K562 (cell line): ENCODE results near the gene SEC11A. TPM values are rescaled to one million over a fixed set of nuclear protein-coding genes. Genes with fewer than 3 reads are reported as not detected.

Experiments
- ATAC-seq: fragments of 200-7000 bp; cut with Tn5 transposase; 3 replicates; pipeline ENCODE4 v1.9.1; 2020; ENCODE audit warnings: moderate library complexity
- BruUV-seq: library from RNA; stranded (reverse); fragments of 400-500 nt; replicated peaks from 2 replicates; lab custom pipeline; 2021; lab: Mats Ljungman, UMichigan
- CTCF ChIA-PET: fragments of 300-600 bp; formaldehyde crosslinking; extraction: SDS; loops from one replicate; lab custom pipeline; 2021; ENCODE audit warnings: low intra/inter-chr PET ratio; lab: Yijun Ruan, JAX
- POLR2A ChIA-PET: fragments of 300-600, 350-650 bp; sonication (Branson Sonifier 250); formaldehyde crosslinking; extraction: SDS; loops from one replicate; lab custom pipeline; 2021; ENCODE audit warnings: antibody characterized with exemption, inconsistent platforms; lab: Yijun Ruan, JAX
- DNase-seq, 4 experiments: peaks; one replicate each; pipeline versions ENCODE4 v3.0.0 to v3.0.0-alpha.2; 2011 to 2018; ENCODE audit warnings: low spot score in 3 of 4, mixed read lengths in 3 of 4; ENCODE audit errors: extremely low read depth in 1 of 4
- FAIRE-seq: peaks from 2 replicates; lab custom pipeline; 2011; peaks lifted over from hg19 to GRCh38; lab: Jason Lieb, UNC
- H2AFZ ChIP-seq: 2 replicates; pipeline ENCODE4 v1.6.0; 2011; ENCODE audit warnings: low read depth, low read length, control low read depth, inconsistent platforms
- H3K27ac ChIP-seq: fragments of 200-600 bp; 3 replicates; pipeline ENCODE4 v1.8.0; 2011; ENCODE audit warnings: low read depth, mild to moderate bottlenecking, control low read depth, inconsistent platforms, low read length, moderate library complexity, mixed read lengths; ENCODE audit errors: extremely low read depth
- H3K27me3 ChIP-seq, 2 experiments: fragments of 300-600 bp in 1 of 2; 2 replicates in 1 of 2; 3 replicates in 1 of 2; pipeline versions ENCODE4 v1.6.0 to v1.8.0; 2011; ENCODE audit warnings: inconsistent platforms in 2 of 2, low read length in 2 of 2, mild to moderate bottlenecking in 1 of 2, mixed read lengths in 1 of 2, moderate library complexity in 1 of 2; ENCODE audit not compliant: control insufficient read depth in 2 of 2, insufficient read depth in 2 of 2
- H3K36me3 ChIP-seq: fragments of 300-600 bp; 3 replicates; pipeline ENCODE4 v1.8.0; 2011; ENCODE audit warnings: mild to moderate bottlenecking, low read length, inconsistent platforms; ENCODE audit not compliant: control insufficient read depth, insufficient read depth
- H3K4me1 ChIP-seq, 2 experiments: fragments of 200-600 bp in 1 of 2; replicated peaks in 1 of 2; 2 replicates in 1 of 2; 3 replicates in 1 of 2; pipeline versions ENCODE4 v1.5.1 to v1.8.0; 2011; ENCODE audit warnings: inconsistent platforms in 2 of 2, low read length in 2 of 2, mild to moderate bottlenecking in 1 of 2, mixed read lengths in 1 of 2, moderate library complexity in 1 of 2; ENCODE audit not compliant: control insufficient read depth in 2 of 2, insufficient read depth in 2 of 2
- H3K4me2 ChIP-seq: 2 replicates; pipeline ENCODE4 v1.6.1; 2011; ENCODE audit warnings: low read length, control low read depth, inconsistent platforms, mixed read lengths; ENCODE audit not compliant: insufficient read depth
- H3K4me3 ChIP-seq: fragments of 200-600 bp; sonication (generic), shearing (Covaris generic); 2 replicates; pipeline ENCODE4 v1.5.1; 2016; ENCODE audit warnings: control low read depth, inconsistent platforms
- H3K79me2 ChIP-seq: fragments of 200-600 bp; 3 replicates; pipeline ENCODE4 v1.8.0; 2011; ENCODE audit warnings: low read length, inconsistent platforms; ENCODE audit not compliant: control insufficient read depth, insufficient read depth
- H3K9ac ChIP-seq, 2 experiments: 2 replicates each; pipeline versions ENCODE4 v1.6.0 to v1.6.1; 2011; ENCODE audit warnings: low read depth in 2 of 2, low read length in 2 of 2, control low read depth in 1 of 2, inconsistent platforms in 1 of 2, mild to moderate bottlenecking in 1 of 2, mixed read lengths in 1 of 2; ENCODE audit not compliant: insufficient read depth in 1 of 2
- H3K9me1 ChIP-seq: one replicate; pipeline ENCODE4 v1.6.0; 2011; ENCODE audit warnings: inconsistent platforms, mild to moderate bottlenecking, low read length, moderate library complexity; ENCODE audit not compliant: control insufficient read depth, insufficient read depth
- H3K9me3 ChIP-seq: replicated peaks from 2 replicates; pipeline ENCODE4 v1.5.1; 2011; ENCODE audit warnings: low read depth, low read length, inconsistent platforms; ENCODE audit not compliant: control insufficient read depth, insufficient read depth
- H4K20me1 ChIP-seq: replicated peaks from 2 replicates; pipeline ENCODE4 v1.6.1; 2011; ENCODE audit warnings: low read length, inconsistent platforms, mixed read lengths; ENCODE audit not compliant: control insufficient read depth, insufficient read depth
- CHD1 ChIP-seq: fragments of 200-600 bp; sonication (generic); IDR thresholded peaks from one replicate; pipeline ENCODE4 v1.6.1; 2012; ENCODE audit warnings: mild to moderate bottlenecking, moderate library complexity, low read length, inconsistent platforms
- GABPA ChIP-seq: fragments of 200-800 bp; sonication (Bioruptor generic); conservative IDR thresholded peaks from 2 replicates; pipeline ENCODE4 v1.6.1; 2016; ENCODE audit warnings: low read depth, missing genetic modification characterization, missing compliant biosample characterization
- GTF2A2 ChIP-seq: IDR thresholded peaks from 2 replicates; pipeline ENCODE4 v1.6.1; 2016; ENCODE audit warnings: mild to moderate bottlenecking, missing genetic modification characterization, missing compliant biosample characterization
- IFI16 ChIP-seq: fragments of 250-450 bp; sonication (Bioruptor Pico); IDR thresholded peaks from 2 replicates; pipeline ENCODE4 v2.1.2; 2022; ENCODE audit warnings: mild to moderate bottlenecking, inconsistent platforms
- IRF2 ChIP-seq: sonication (generic); formaldehyde crosslinking; IDR thresholded peaks from 2 replicates; pipeline ENCODE4 v1.8.1; 2022; ENCODE audit warnings: mild to moderate bottlenecking, missing genetic modification reagents
- KAT7 ChIP-seq: sonication (generic); formaldehyde crosslinking; IDR thresholded peaks from 2 replicates; pipeline ENCODE4 v1.8.0; 2022; ENCODE audit warnings: missing genetic modification reagents, mild to moderate bottlenecking, borderline replicate concordance
- NKRF ChIP-seq: fragments of 450-650 bp; IDR thresholded peaks from 2 replicates; pipeline ENCODE4 v1.6.1; 2016; ENCODE audit warnings: borderline replicate concordance
- POLR2B ChIP-seq: fragments of 450-650 bp; IDR thresholded peaks from 2 replicates; pipeline ENCODE4 v1.6.1; 2018; ENCODE audit warnings: low read depth; ENCODE audit not compliant: partially characterized antibody
- SIN3A ChIP-seq, 2 experiments: fragments of 150-350 bp in 1 of 2; IDR thresholded peaks; 2 replicates each; pipeline ENCODE4 v1.6.1; 2011 to 2016; ENCODE audit warnings: borderline replicate concordance in 2 of 2, low read depth in 2 of 2, low read length in 2 of 2, mild to moderate bottlenecking in 2 of 2, moderate library complexity in 2 of 2; ENCODE audit not compliant: control insufficient read depth in 1 of 2
- ZFPM2 ChIP-seq: fragments of 250-450 bp; sonication (Bioruptor Pico); IDR thresholded peaks from 2 replicates; pipeline ENCODE4 v1.5.1; 2022; ENCODE audit warnings: mild to moderate bottlenecking
- ZFX ChIP-seq: sonication (generic); formaldehyde crosslinking; IDR thresholded peaks from 2 replicates; pipeline ENCODE4 v1.8.0; 2022; ENCODE audit warnings: mild to moderate bottlenecking, missing genetic modification reagents, moderate library complexity
- ZNF830 ChIP-seq: fragments of 250-450 bp; sonication (Bioruptor Pico); IDR thresholded peaks from 2 replicates; pipeline ENCODE4 v1.5.0; 2021; ENCODE audit warnings: mild to moderate bottlenecking
- ZZZ3 ChIP-seq: fragments of 450-650 bp; IDR thresholded peaks from 2 replicates; pipeline ENCODE4 v1.6.1; 2016; ENCODE audit warnings: antibody characterized with exemption, mild to moderate bottlenecking, moderate library complexity
- WGBS: fragments of 100-300 bp; shearing (Covaris generic); methylation state at CpG from one replicate; pipeline ENCODE4 v1.1.6; 2016; ENCODE audit warnings: low coverage, mixed read lengths; ENCODE audit not compliant: insufficient coverage; ENCODE audit errors: missing lambda C conversion rate; 5-methylcytosine and 5-hydroxymethylcytosine counted together
- in situ Hi-C: fragments of 300-500 bp; cut with MboI; formaldehyde crosslinking; loops from 4 replicates; pipeline ENCODE4 v1.15.0; 2018; ENCODE audit warnings: inconsistent platforms, mixed read lengths
- intact Hi-C: fragments of 100-400 bp; cut with micrococcal nuclease; formaldehyde crosslinking; loops from 2 replicates; pipeline ENCODE4 v1.14.2; 2022
- polyA plus RNA-seq, 8 experiments: library from polyadenylated mRNA; depleted of rRNA in 4 of 8; stranded (reverse) in 5 of 8; unstranded in 3 of 8; fragments of >200 nt; fragmentation: Nextera tagmentation in 2 of 8; fragmentation: Illumina TruSeq in 1 of 8; extraction: Ambion mirVana in 2 of 8; extraction: Trizol in 1 of 8; gene quantifications; 2 replicates each; pipeline versions ENCODE4 v1.2.1 to v1.2.3, GENCODE V29; 2011 to 2014; ENCODE audit warnings: inconsistent platforms in 1 of 8, missing spikeins in 1 of 8
- total RNA-seq, 7 experiments: library from RNA; depleted of rRNA in 6 of 7; stranded (reverse); fragments of >200 nt in 6 of 7; fragmentation: Illumina TruSeq in 2 of 7; extraction: Trizol in 2 of 7; gene quantifications; 2 replicates each; pipeline versions ENCODE4 v1.2.1 to v1.2.3, GENCODE V29; 2011 to 2021; ENCODE audit warnings: low replicate concordance in 1 of 7

SEC11A gene
- total and polyA plus RNA-seq, 9 of the 15 experiments (the other 6 are each of a cell fraction or from before 2014, with no cell fraction given): 175 to 310 (median 229) TPM

GRCh38 chr15:84715441-84716035 is 401 bp downstream of the SEC11A start:
- peaks cover 57% of the 10 kb centered on the region for H3K79me2 ChIP-seq
- TSS peak; percentile 62 for BruUV-seq
- POLR2A ChIA-PET: interaction anchor here (0.7 to 5.5 kb wide), 11 partner anchors 10 to 114 kb away, joined by 3 to 47 read pairs (median 4); no protein-coding TSS in a partner anchor

More at GRCh38 chr15:84715441-84716035, 401 bp downstream of the SEC11A start:
- Histone ChIP-seq H3K4me3 (peak overlapping the region; percentile 81), H3K27me3 (no peaks in the 10 kb centered on the region), H3K36me3 (peaks cover 36% of the 10 kb centered on the region; the same call in 2 of the 3 replicates), H3K27ac (peak overlapping the region; percentile 84), H3K4me2 (peak overlapping the region; percentile 96), H4K20me1 (no peaks in the 10 kb centered on the region), H3K9me1 (no peaks in the 10 kb centered on the region), H3K9me3 (no peaks in the 10 kb centered on the region; the same call in 1 of the 2 replicates), H2AFZ (peak overlapping the region; percentile 99), H3K9ac (peak overlapping the region; percentile 83 to 96)
- DNase-seq: peak in 2 of 4 experiments; percentile 24 to 54
- peak; percentile 44 for ATAC-seq
- intact Hi-C loops: loop anchor here (1.0 to 5.0 kb wide), 2 partner anchors 34 to 72 kb away; no protein-coding TSS in a partner anchor
- FAIRE-seq: peak; percentile 51
- CTCF ChIA-PET: no interaction called here
- WGBS: 1% methylated on average over 35 of the region's 36 CpGs
- TF ChIP-seq GTF2A2 (peak; percentile 17; the same call in 1 of the 2 replicates), CHD1 (peak; percentile 29), ZFPM2 (0 out of 2 replicates have a peak, but pooled peaks have one; percentile 20), ZFX (peak; percentile 72; the same call in 1 of the 2 replicates), ZNF830 (CRISPR knock-in tag) (0 out of 2 replicates have a peak, but pooled peaks have one; percentile 59), ZZZ3 (no peak), NKRF (0 out of 2 replicates have a peak, but pooled peaks have one; percentile 69), GABPA (tag) (0 out of 2 replicates have a peak, but pooled peaks have one; percentile 93), POLR2B (peak; percentile 41), IRF2 (no peak), IFI16 (CRISPR knock-in tag) (no peak), KAT7 (CRISPR knock-in tag) (0 out of 2 replicates have a peak, but pooled peaks have one; percentile 13), SIN3A (IDR thresholded peaks at IDR 0.05; ENCODE audit: borderline replicate concordance in 2 of 2, control insufficient read depth in 1 of 2, low read depth in 2 of 2, low read length in 2 of 2) (0 out of 4 replicates have a peak, but pooled peaks of 1 of the 2 experiments have one; percentile 3)
- TF ChIP-seq, all 486 proteins: peak for 10
- in situ Hi-C loops: no loop called here
- peaks cover 12 to 19% of the 10 kb centered on the region in 2 experiments; a peak in 4 of 5 replicates for H3K4me1 ChIP-seq
